Measurements from ENCODE around the gene GORASP2. TPM values are rescaled to one million over a fixed set of nuclear protein-coding genes. Genes with fewer than 3 reads are reported as not detected.
A peak's percentile ranks its signal among the peaks of the same experiment; 100 is the strongest.

Gene GORASP2
- total and polyA plus RNA-seq, 11 donors = 24.5 to 84.9 (median 62.6) TPM

DNA sequence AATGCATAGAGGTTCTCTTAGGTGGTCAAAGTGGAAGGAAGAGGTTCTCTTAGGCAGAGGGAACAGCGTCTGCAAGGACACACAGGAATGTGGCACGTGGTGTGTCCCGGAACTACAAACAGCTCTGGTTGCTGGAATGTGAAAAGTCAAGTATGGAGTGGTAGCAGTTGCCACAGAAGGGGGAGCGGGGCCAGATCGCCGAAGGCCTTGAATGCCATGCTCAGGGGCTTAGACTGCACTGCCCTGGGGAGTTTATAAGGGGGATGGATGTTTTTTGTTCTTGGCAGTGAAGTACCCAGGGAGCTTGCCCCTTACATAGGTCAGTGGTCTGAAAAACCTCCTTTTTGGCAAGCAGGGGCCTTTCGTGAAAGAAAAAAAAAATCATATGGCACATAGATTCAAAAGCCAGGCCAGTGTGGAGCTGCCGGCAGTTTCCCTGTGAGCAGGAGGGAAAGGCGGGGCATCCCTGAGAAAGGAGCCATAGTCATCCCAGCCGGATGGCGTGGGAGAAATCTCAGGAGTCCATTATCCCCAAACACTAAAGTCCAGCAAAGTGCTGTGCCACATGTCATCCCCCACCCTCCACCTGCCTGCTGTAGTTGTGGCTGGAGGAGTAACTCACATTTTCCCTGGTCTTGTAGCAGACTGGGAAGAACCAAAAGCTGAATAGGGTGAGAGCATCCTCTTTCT is 45.4 kb downstream of the GORASP2 start:
- H3K9me3 ChIP-seq = no peaks in the 10 kb centered on the region
- WGBS, 4 donors = 69 to 79% (median 71%) methylated on average over 11 of the region's 11 CpGs
- intact Hi-C loops (cut with DNase I) = loop anchor here (5.0 to 10.0 kb wide), 7 partner anchors 110 to 458 kb away; partner anchors contain the start of genes DCAF17 (in 4 of the 10), METTL8 (in 4 of the 10) and TLK1 (in 4 of the 10)
- H3K36me3 ChIP-seq = no peaks in the 10 kb centered on the region
- ATAC-seq (peak in 2 of 4 donors; percentile 2 to 3), DNase-seq (no peak)
- TF ChIP-seq, protein P1, sequence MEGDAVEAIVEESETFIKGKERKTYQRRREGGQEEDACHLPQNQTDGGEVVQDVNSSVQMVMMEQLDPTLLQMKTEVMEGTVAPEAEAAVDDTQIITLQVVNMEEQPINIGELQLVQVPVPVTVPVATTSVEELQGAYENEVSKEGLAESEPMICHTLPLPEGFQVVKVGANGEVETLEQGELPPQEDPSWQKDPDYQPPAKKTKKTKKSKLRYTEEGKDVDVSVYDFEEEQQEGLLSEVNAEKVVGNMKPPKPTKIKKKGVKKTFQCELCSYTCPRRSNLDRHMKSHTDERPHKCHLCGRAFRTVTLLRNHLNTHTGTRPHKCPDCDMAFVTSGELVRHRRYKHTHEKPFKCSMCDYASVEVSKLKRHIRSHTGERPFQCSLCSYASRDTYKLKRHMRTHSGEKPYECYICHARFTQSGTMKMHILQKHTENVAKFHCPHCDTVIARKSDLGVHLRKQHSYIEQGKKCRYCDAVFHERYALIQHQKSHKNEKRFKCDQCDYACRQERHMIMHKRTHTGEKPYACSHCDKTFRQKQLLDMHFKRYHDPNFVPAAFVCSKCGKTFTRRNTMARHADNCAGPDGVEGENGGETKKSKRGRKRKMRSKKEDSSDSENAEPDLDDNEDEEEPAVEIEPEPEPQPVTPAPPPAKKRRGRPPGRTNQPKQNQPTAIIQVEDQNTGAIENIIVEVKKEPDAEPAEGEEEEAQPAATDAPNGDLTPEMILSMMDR (IDR thresholded peaks at IDR 0.05) = no peak
- TF ChIP-seq POLR2A (IDR thresholded peaks at IDR 0.05) = no peak
- H3K27me3 ChIP-seq = no peaks in the 10 kb centered on the region
- peak overlapping the region in 11 of 12 donors; percentile 48 to 96 (median 74) for H3K4me3 ChIP-seq
- H3K4me1 ChIP-seq = peaks cover 0 to 16% (median 6%) of the 10 kb centered on the region in 12 donors
- peak overlapping the region in 5 of 12 donors; percentile 71 to 89 (median 83) for H3K27ac ChIP-seq

DNA sequence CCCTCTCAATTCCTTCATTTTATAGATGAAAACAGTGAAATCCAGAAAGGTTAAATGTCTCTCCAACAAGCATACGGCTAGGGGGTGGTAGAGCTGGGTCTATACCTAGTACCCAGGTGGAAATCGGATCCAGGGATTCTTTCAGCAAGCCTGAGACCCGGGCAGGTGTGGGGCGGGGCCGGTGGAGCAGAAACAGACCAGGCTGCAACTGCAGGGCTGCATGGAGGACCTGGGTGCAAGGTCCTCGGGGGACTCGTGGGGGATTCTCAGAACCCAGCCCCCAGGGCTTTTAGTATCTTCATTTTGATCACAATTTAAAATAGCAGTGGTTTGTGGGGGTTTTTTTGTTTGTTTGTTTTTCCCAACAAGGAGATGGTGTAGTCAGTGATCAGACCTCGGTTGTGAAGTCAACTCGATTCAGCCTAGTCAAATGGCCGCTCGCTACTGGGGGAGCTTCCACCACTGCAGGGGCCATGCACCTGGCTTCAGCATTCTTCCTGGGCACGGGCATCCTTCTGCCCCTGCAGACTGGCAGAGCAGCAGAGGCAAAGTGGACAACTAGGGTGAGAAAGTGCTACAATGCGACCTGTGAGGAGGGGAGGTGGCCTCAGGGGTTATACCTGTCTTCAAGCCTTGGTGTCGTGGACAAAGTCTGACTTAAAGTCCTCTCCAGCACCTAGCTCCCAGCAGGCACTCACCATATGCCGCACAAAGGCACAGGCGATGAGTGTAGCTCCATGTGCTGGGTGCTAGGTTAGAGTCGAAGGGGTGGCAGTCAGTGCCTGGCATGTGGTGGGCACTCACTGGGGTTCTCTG is 46.3 kb downstream of the GORASP2 start:
- intact Hi-C loops (cut with DNase I) = loop anchor here in 1 of 10 donors (10.0 kb wide), 1 partner anchor 109 kb away; no protein-coding TSS in a partner anchor
- Histone ChIP-seq H3K4me1 (peaks cover 0 to 16% (median 6%) of the 10 kb centered on the region in 12 donors), H3K36me3 (no peaks in the 10 kb centered on the region), H3K4me3 (no peak overlapping the region), H3K27ac (no peak overlapping the region), H3K9me3 (no peaks in the 10 kb centered on the region), H3K27me3 (no peaks in the 10 kb centered on the region)
- ATAC-seq (no peak), DNase-seq (no peak)
- TF ChIP-seq POLR2A (IDR thresholded peaks at IDR 0.05) = no peak
- TF ChIP-seq, protein P1 (IDR thresholded peaks at IDR 0.05) = no peak
- 88 to 93% (median 91%) methylated on average over 16 to 17 of the region's 17 CpGs for WGBS, 4 donors

DNA sequence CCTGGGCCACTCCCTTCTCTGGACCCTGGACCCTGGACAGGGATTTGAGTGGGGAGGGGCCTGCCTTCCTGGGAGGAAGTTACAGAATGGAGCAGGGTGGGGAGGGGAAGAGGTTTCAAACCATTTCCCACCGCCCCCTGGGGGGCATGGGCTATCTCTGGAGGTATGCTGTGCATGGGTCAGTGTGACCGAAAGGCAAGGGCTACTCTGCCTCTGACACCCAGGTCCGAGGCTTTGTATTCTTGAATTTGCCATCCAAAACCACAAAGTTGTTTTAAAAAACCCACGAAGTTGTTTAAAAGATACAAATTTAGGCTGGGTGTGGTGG is 46.9 kb downstream of the GORASP2 start:
- TF ChIP-seq, protein P1 (IDR thresholded peaks at IDR 0.05) = no peak
- TF ChIP-seq POLR2A (IDR thresholded peaks at IDR 0.05) = no peak
- WGBS, 4 donors = 88 to 96% (median 91%) methylated on average over 4 of the region's 4 CpGs
- intact Hi-C loops (cut with DNase I) = loop anchor here in 1 of 10 donors (10.0 kb wide), 1 partner anchor 109 kb away; no protein-coding TSS in a partner anchor

DNA sequence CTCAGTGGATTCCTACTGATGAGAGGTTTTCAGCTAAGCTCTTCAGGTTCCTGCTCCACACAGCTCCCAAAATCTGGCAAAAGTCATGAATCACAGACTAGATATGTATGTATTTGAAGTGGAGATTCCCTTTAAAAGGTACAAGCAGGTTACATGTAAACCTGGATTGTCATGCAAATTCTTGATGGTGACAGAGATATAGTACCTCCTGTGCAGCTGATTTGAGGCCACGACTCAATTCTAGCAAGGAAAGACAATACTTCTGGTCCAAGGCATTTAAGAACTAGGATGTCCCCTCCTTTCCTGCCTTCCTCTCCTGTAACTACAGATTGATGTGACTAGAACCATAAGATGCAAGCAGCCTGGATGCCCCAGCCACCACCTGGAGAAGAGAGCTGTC is 55.0 kb downstream of the GORASP2 start:
- ATAC-seq = no peak
- Histone ChIP-seq H3K27ac (no peak overlapping the region), H3K4me1 (no peaks in the 10 kb centered on the region), H3K4me3 (no peak overlapping the region), H3K27me3 (no peaks in the 10 kb centered on the region), H3K36me3 (peaks cover 0 to 14% (median 0%) of the 10 kb centered on the region in 9 donors), H3K9me3 (no peaks in the 10 kb centered on the region)
- TF ChIP-seq, protein P1 (IDR thresholded peaks at IDR 0.05) = no peak
- TF ChIP-seq POLR2A (IDR thresholded peaks at IDR 0.05) = no peak
- intact Hi-C loops (cut with DNase I) = no loop called here
- 38 to 63% (median 46%) methylated on average over 1 of the region's 1 CpG for WGBS, 4 donors
- no peak for DNase-seq

More for the DNA sequence above, 46.9 kb downstream of the GORASP2 start:
- no peaks in the 10 kb centered on the region for H3K9me3 ChIP-seq
- ATAC-seq (no peak), DNase-seq (no peak)
- no peaks in the 10 kb centered on the region for H3K36me3 ChIP-seq
- no peaks in the 10 kb centered on the region for H3K27me3 ChIP-seq
- H3K4me3 ChIP-seq = no peak overlapping the region
- peaks cover 0 to 16% (median 6%) of the 10 kb centered on the region in 12 donors for H3K4me1 ChIP-seq
- no peak overlapping the region for H3K27ac ChIP-seq

Data from heart left ventricle (tissue), 16 donors.